HepG2 (cell line): Measurements from ENCODE around the gene TUT7. TPM values are rescaled to one million over a fixed set of nuclear protein-coding genes. Genes with fewer than 3 reads are reported as not detected.

Source experiments
- DR1 ChIP-seq: sonication (generic); formaldehyde crosslinking; IDR thresholded peaks from 2 replicates; pipeline ENCODE4 v1.8.0; 2021; ENCODE audit warnings: mild to moderate bottlenecking, missing genetic modification reagents, inconsistent platforms
- GATAD2A ChIP-seq: IDR thresholded peaks from 2 replicates; pipeline ENCODE4 v1.6.1; 2016
- HBP1 ChIP-seq: IDR thresholded peaks from 2 replicates; pipeline ENCODE4 v1.6.1; 2016; ENCODE audit warnings: low read depth, control low read depth
- HMGA1 ChIP-seq: sonication (generic); formaldehyde crosslinking; conservative IDR thresholded peaks from 2 replicates; pipeline ENCODE4 v1.4.0; 2020; ENCODE audit warnings: missing genetic modification reagents
- HNRNPL ChIP-seq: fragments of 200-400 bp; formaldehyde crosslinking; IDR thresholded peaks from 2 replicates; pipeline ENCODE4 v1.6.1; 2017; ENCODE audit warnings: mild to moderate bottlenecking, low read depth, low read length
- HOXA3 ChIP-seq: sonication (generic); formaldehyde crosslinking; IDR thresholded peaks from 2 replicates; pipeline ENCODE4 v1.5.0; 2020; ENCODE audit warnings: missing genetic modification reagents
- KAT2B ChIP-seq: fragments of 150-350 bp; IDR thresholded peaks from 2 replicates; pipeline ENCODE4 v1.6.1; 2014; ENCODE audit warnings: low read depth, low read length, borderline replicate concordance
- KDM3A ChIP-seq: IDR thresholded peaks from 2 replicates; pipeline ENCODE4 v1.6.1; 2018; ENCODE audit warnings: low read depth, missing compliant biosample characterization
- MATR3 ChIP-seq: sonication (generic); formaldehyde crosslinking; IDR thresholded peaks from 2 replicates; pipeline ENCODE4 v1.4.0; 2020; ENCODE audit warnings: missing genetic modification reagents
- NBN ChIP-seq: fragments of 450-650 bp; conservative IDR thresholded peaks from 2 replicates; pipeline ENCODE4 v1.6.1; 2017
- RFX1 ChIP-seq: fragments of 450-650 bp; IDR thresholded peaks from 2 replicates; pipeline ENCODE4 v1.6.1; 2017
- SCMH1 ChIP-seq: sonication (generic); formaldehyde crosslinking; IDR thresholded peaks from 2 replicates; pipeline ENCODE4 v1.9.0; 2021; ENCODE audit warnings: missing genetic modification reagents, mild to moderate bottlenecking, borderline replicate concordance
- SMARCE1 ChIP-seq: fragments of 450-650 bp; IDR thresholded peaks from 2 replicates; pipeline ENCODE4 v1.6.1; 2017; ENCODE audit warnings: borderline replicate concordance
- SNAPC2 ChIP-seq: sonication (generic); formaldehyde crosslinking; IDR thresholded peaks from 2 replicates; pipeline ENCODE4 v1.8.1; 2022; ENCODE audit warnings: mild to moderate bottlenecking, missing genetic modification reagents
- ZBTB34 ChIP-seq: sonication (generic); formaldehyde crosslinking; IDR thresholded peaks from 2 replicates; pipeline ENCODE4 v1.8.0; 2022; ENCODE audit warnings: mild to moderate bottlenecking, missing genetic modification reagents
- ZBTB49 ChIP-seq: sonication (generic); formaldehyde crosslinking; IDR thresholded peaks from 2 replicates; pipeline ENCODE4 v1.4.0; 2020; ENCODE audit warnings: missing genetic modification reagents, borderline replicate concordance
- ZFP1 ChIP-seq: IDR thresholded peaks from 2 replicates; pipeline ENCODE4 v1.6.1; 2016
- ZFP36 ChIP-seq: fragments of 150-350 bp; IDR thresholded peaks from 2 replicates; pipeline ENCODE4 v1.6.1; 2018; ENCODE audit warnings: borderline replicate concordance, low read length, low read depth; ENCODE audit not compliant: partially characterized antibody
- ZNF776 ChIP-seq: sonication (generic); formaldehyde crosslinking; IDR thresholded peaks from 2 replicates; pipeline ENCODE4 v1.4.0; 2020; ENCODE audit warnings: mild to moderate bottlenecking, missing genetic modification reagents
- ZNF777 ChIP-seq: sonication (generic); formaldehyde crosslinking; IDR thresholded peaks from 2 replicates; pipeline ENCODE4 v1.4.0; 2020; ENCODE audit warnings: missing genetic modification reagents
- ZSCAN21 ChIP-seq: sonication (generic); formaldehyde crosslinking; IDR thresholded peaks from 2 replicates; pipeline ENCODE4 v1.8.0; 2022; ENCODE audit warnings: mild to moderate bottlenecking, missing genetic modification reagents, moderate library complexity, borderline replicate concordance
- polyA plus RNA-seq, 8 experiments: library from polyadenylated mRNA; depleted of rRNA in 3 of 8; stranded (reverse) in 7 of 8; unstranded in 1 of 8; fragments of >200 nt; fragmentation: Illumina TruSeq in 4 of 8; extraction: Trizol in 4 of 8; gene quantifications; 2 replicates each; pipeline versions ENCODE4 v1.2.1 to v1.2.3, GENCODE V29; 2011 to 2016; ENCODE audit warnings: low read depth in 4 of 8, missing spikeins in 1 of 8, mixed read lengths in 1 of 8; ENCODE audit not compliant: insufficient read depth in 1 of 8
- total RNA-seq, 5 experiments: library from RNA; depleted of rRNA; stranded (reverse); fragments of >200 nt; fragmentation: Illumina TruSeq; extraction: Trizol; gene quantifications; 2 replicates each; pipeline ENCODE4 v1.2.3, GENCODE V29; 2016; ENCODE audit warnings: low read depth in 1 of 5
- TF ChIP-seq, protein P1 (sequence below): sonication (generic); formaldehyde crosslinking; conservative IDR thresholded peaks from 2 replicates; pipeline ENCODE4 v1.8.0; 2022; ENCODE audit warnings: mild to moderate bottlenecking, moderate library complexity, missing genetic modification reagents
- TF ChIP-seq, protein P2 (sequence below): sonication (generic); formaldehyde crosslinking; IDR thresholded peaks from 2 replicates; pipeline ENCODE4 v1.5.0; 2020; ENCODE audit warnings: missing genetic modification reagents

TUT7 gene
- total and polyA plus RNA-seq, 2 of the 13 experiments (the other 11 are each of a cell fraction or from before 2014, with no cell fraction given), result 12.0 to 19.4 TPM

DNA sequence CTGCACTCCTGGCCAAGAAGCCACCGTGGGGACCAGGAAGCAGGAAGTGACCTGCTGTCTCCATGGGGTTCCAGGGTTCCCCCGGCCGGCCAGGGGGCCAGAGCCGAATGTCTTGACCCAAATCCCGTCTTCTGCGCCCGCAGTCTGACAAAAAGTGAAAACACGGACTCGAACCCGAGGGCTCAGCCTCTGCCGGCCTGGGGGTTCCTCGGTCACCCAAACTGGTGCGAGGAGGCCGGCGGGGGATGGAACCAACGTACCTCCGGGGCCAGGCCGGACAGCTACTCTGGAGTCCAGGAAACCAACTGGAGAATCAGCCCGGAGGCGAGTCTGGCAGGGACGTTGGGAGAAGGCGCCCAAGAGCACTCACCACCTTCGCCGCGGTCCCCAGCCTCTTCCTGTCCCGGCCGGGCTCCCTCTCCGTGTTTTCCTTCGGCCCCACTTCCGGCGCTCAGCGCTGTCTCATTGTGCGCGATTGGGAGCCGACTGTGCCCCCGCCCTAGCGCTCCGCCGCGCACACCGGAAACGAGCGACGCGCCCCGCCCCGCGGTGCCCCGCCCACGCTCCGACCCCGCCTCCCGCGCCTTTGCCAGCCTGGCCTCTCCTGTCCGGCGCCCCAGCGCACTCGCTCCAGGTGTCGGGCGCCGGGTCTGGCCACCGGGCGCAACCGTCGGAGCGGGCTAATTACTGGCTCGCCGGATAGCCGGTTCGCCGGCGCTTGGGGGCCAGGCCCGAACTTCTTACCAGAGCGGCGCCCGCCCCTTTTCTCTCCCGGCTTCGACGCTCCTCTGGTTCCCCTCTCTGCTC, at the start of gene TUT7 (continued):
- TF ChIP-seq, protein P1, sequence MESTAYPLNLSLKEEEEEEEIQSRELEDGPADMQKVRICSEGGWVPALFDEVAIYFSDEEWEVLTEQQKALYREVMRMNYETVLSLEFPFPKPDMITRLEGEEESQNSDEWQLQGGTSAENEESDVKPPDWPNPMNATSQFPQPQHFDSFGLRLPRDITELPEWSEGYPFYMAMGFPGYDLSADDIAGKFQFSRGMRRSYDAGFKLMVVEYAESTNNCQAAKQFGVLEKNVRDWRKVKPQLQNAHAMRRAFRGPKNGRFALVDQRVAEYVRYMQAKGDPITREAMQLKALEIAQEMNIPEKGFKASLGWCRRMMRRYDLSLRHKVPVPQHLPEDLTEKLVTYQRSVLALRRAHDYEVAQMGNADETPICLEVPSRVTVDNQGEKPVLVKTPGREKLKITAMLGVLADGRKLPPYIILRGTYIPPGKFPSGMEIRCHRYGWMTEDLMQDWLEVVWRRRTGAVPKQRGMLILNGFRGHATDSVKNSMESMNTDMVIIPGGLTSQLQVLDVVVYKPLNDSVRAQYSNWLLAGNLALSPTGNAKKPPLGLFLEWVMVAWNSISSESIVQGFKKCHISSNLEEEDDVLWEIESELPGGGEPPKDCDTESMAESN (CRISPR knock-in tag), result no peak; the same call in none of the 2 replicates
- TF ChIP-seq HOXA3, result peak; percentile 86
- no peak for TF ChIP-seq SMARCE1
- no peak for TF ChIP-seq KAT2B
- TF ChIP-seq DR1 (CRISPR knock-in tag), result peak; percentile 48; the same call in 1 of the 2 replicates
- peak; percentile 58; the same call in 1 of the 2 replicates for TF ChIP-seq HNRNPL
- no peak for TF ChIP-seq ZFP1 (CRISPR knock-in tag)
- TF ChIP-seq ZSCAN21 (CRISPR knock-in tag), result no peak
- TF ChIP-seq HBP1, result no peak
- no peak; the same call in 1 of the 2 replicates for TF ChIP-seq SNAPC2 (CRISPR knock-in tag)
- no peak for TF ChIP-seq MATR3 (CRISPR knock-in tag)
- TF ChIP-seq ZBTB34 (CRISPR knock-in tag), result no peak; the same call in 1 of the 2 replicates
- no peak for TF ChIP-seq ZFP36
- TF ChIP-seq NBN, result no peak
- no peak for TF ChIP-seq RFX1
- TF ChIP-seq GATAD2A (CRISPR knock-in tag), result peak; percentile 22
- TF ChIP-seq KDM3A (CRISPR knock-in tag), result peak; percentile 19; the same call in 1 of the 2 replicates
- TF ChIP-seq ZNF777 (CRISPR knock-in tag), result peak; percentile 91
- TF ChIP-seq SCMH1 (CRISPR knock-in tag), result no peak
- peak; percentile 33; the same call in 1 of the 2 replicates for TF ChIP-seq ZBTB49 (CRISPR knock-in tag)
- TF ChIP-seq, protein P2, sequence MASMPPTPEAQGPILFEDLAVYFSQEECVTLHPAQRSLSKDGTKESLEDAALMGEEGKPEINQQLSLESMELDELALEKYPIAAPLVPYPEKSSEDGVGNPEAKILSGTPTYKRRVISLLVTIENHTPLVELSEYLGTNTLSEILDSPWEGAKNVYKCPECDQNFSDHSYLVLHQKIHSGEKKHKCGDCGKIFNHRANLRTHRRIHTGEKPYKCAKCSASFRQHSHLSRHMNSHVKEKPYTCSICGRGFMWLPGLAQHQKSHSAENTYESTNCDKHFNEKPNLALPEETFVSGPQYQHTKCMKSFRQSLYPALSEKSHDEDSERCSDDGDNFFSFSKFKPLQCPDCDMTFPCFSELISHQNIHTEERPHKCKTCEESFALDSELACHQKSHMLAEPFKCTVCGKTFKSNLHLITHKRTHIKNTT (CRISPR knock-in tag), result no peak
- TF ChIP-seq ZNF776 (CRISPR knock-in tag), result peak; percentile 96
- TF ChIP-seq HMGA1 (CRISPR knock-in tag), result no peak
